PC-9 (cell line): ENCODE measurements around the gene IQCH. TPM values are rescaled to one million over a fixed set of nuclear protein-coding genes. Genes with fewer than 3 reads are reported as not detected.

ENCODE experiments used
- BruUV-seq: library from RNA; stranded (reverse); fragments of 400-500 nt; replicated peaks from 2 replicates; lab custom pipeline; 2021; lab: Mats Ljungman, UMichigan
- CTCF ChIA-PET: fragments of 300-600 bp; sonication (Branson Sonifier 250); formaldehyde crosslinking; loops from one replicate; lab custom pipeline; 2022; ENCODE audit warnings: antibody characterized with exemption; lab: Charles Lee
- POLR2A ChIA-PET: fragments of 300-600 bp; sonication (Branson Sonifier 250); formaldehyde crosslinking; loops from one replicate; lab custom pipeline; 2022; ENCODE audit warnings: antibody characterized with exemption; ENCODE audit not compliant: unreplicated experiment; lab: Charles Lee
- DNase-seq, 2 experiments: peaks; one replicate each; pipeline versions ENCODE4 v3.0.0 to v3.0.0-alpha.2; 2015 to 2022; ENCODE audit warnings: mixed read lengths in 1 of 2
- H2AFZ ChIP-seq: fragments of 200-600 bp; sonication (generic); 2 replicates; pipeline ENCODE4 v1.8.1; 2017; ENCODE audit warnings: antibody characterized with exemption
- H3F3A ChIP-seq: fragments of 200-600 bp; sonication (generic); 2 replicates; pipeline ENCODE4 v1.8.1; 2017; ENCODE audit warnings: antibody characterized with exemption, mild to moderate bottlenecking, low read depth; ENCODE audit not compliant: insufficient read depth
- H3K27ac ChIP-seq: fragments of 200-600 bp; sonication (generic); 2 replicates; pipeline ENCODE4 v1.6.1; 2016; ENCODE audit warnings: mixed run types
- H3K27me3 ChIP-seq: fragments of 200-600 bp; sonication (generic); 2 replicates; pipeline ENCODE4 v1.6.1; 2016; ENCODE audit warnings: low read depth, mixed run types; ENCODE audit not compliant: insufficient read depth
- H3K36me3 ChIP-seq: fragments of 200-600 bp; sonication (generic); 2 replicates; pipeline ENCODE4 v1.6.1; 2016; ENCODE audit warnings: low read depth, mixed run types
- H3K4me1 ChIP-seq: fragments of 200-600 bp; sonication (generic); replicated peaks from 2 replicates; pipeline ENCODE4 v1.6.1; 2016; ENCODE audit warnings: mixed run types; ENCODE audit not compliant: insufficient read depth
- H3K4me2 ChIP-seq: fragments of 200-600 bp; sonication (generic); 2 replicates; pipeline ENCODE4 v1.6.1; 2017; ENCODE audit warnings: mixed run types
- H3K4me3 ChIP-seq: fragments of 200-600 bp; sonication (generic); 2 replicates; pipeline ENCODE4 v1.6.1; 2016; ENCODE audit warnings: mixed run types
- H3K79me2 ChIP-seq: fragments of 200-600 bp; sonication (generic); 2 replicates; pipeline ENCODE4 v1.6.1; 2017; ENCODE audit warnings: low read depth, mixed run types
- H3K9me2 ChIP-seq: fragments of 200-600 bp; sonication (generic); 2 replicates; pipeline ENCODE4 v1.8.1; 2017; ENCODE audit warnings: mild to moderate bottlenecking; ENCODE audit not compliant: insufficient read depth
- H3K9me3 ChIP-seq: fragments of 200-600 bp; sonication (generic); 2 replicates; pipeline ENCODE4 v1.8.1; 2016; ENCODE audit warnings: low read depth; ENCODE audit not compliant: insufficient read depth
- H4K20me1 ChIP-seq: fragments of 200-600 bp; sonication (generic); 2 replicates; pipeline ENCODE4 v1.8.1; 2017; ENCODE audit not compliant: insufficient read depth
- EZH2 ChIP-seq: fragments of 200-600 bp; sonication (generic); IDR thresholded peaks from 2 replicates; pipeline ENCODE4 v1.8.0; 2017; ENCODE audit warnings: antibody characterized with exemption, low read depth
- intact Hi-C: fragments of 100-400 bp; cut with micrococcal nuclease; formaldehyde crosslinking; loops from one replicate; pipeline ENCODE4 v1.10.0; 2022; ENCODE audit not compliant: unreplicated experiment
- total RNA-seq: library from RNA; stranded (reverse); gene quantifications from 2 replicates; pipeline ENCODE4 v1.2.3, GENCODE V29; 2021
- TF ChIP-seq, protein P1 (sequence below): fragments of 200-600 bp; sonication (generic); conservative IDR thresholded peaks from 2 replicates; pipeline ENCODE4 v1.6.1; 2017; ENCODE audit warnings: mixed run types, antibody characterized with exemption, mild to moderate bottlenecking, moderate library complexity

The IQCH gene
- total RNA-seq, 1 experiment from 2014 or later: 7.5 TPM

- no peaks in the 10 kb centered on the region for H3K79me2 ChIP-seq
- no peak overlapping the region for H3K4me2 ChIP-seq
- POLR2A ChIA-PET: no interaction called here
- no peaks in the 10 kb centered on the region for H3K27me3 ChIP-seq
- no peaks in the 10 kb centered on the region for H4K20me1 ChIP-seq
- no peak overlapping the region for H3K4me3 ChIP-seq
- DNase-seq: no peak
- BruUV-seq: no TSS peak
- CTCF ChIA-PET: no interaction called here
- H2AFZ ChIP-seq: no peak overlapping the region
- no peaks in the 10 kb centered on the region for H3K36me3 ChIP-seq
- intact Hi-C loops: no loop called here
- H3K9me3 ChIP-seq: no peaks in the 10 kb centered on the region
- TF ChIP-seq EZH2: no peak
- TF ChIP-seq, protein P1, sequence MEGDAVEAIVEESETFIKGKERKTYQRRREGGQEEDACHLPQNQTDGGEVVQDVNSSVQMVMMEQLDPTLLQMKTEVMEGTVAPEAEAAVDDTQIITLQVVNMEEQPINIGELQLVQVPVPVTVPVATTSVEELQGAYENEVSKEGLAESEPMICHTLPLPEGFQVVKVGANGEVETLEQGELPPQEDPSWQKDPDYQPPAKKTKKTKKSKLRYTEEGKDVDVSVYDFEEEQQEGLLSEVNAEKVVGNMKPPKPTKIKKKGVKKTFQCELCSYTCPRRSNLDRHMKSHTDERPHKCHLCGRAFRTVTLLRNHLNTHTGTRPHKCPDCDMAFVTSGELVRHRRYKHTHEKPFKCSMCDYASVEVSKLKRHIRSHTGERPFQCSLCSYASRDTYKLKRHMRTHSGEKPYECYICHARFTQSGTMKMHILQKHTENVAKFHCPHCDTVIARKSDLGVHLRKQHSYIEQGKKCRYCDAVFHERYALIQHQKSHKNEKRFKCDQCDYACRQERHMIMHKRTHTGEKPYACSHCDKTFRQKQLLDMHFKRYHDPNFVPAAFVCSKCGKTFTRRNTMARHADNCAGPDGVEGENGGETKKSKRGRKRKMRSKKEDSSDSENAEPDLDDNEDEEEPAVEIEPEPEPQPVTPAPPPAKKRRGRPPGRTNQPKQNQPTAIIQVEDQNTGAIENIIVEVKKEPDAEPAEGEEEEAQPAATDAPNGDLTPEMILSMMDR: no peak
- H3F3A ChIP-seq: no peaks in the 10 kb centered on the region
- no peaks in the 10 kb centered on the region for H3K9me2 ChIP-seq
- no peak overlapping the region for H3K27ac ChIP-seq
- H3K4me1 ChIP-seq: no peaks in the 10 kb centered on the region
Measured at GRCh38 chr15:67369359-67369998, 114.9 kb downstream of the IQCH start.

DNA sequence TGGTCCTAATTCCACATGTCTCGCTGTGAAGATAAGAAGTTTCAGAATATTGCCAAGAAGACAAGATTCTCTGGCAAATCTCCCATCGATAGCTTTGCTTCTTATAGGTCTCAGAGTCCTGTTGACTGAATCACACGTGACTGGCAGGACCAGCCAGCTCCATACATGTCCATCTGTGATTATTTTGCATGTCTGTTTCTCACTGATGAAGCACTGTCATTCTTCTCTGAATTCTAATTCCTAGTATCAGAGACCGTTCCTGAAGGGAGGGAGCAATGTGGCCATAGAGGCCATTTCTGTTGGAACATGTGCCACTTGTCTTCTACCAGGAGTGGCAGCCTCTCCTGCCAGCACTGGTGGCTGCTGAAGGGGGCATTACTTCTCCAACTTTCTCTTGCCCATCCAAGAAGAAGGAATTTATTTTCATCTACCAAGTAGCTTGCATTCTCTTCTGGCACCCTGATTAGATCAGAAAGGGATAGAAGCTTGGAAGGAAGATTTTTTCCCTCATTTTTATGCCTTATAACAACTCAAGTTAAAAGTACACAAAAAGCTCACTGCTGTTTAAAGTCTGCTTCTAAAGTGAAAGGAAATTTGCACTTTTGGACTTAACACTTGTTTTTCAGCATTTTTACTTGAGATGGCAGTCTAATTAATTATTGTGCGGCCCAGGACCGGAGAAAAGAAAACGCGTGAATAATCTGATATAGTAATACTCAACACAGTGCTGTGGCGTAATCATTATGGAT, 115.8 kb downstream of the IQCH start:
- TF ChIP-seq EZH2: no peak
- TF ChIP-seq, protein P1: no peak
- H3K27ac ChIP-seq: no peak overlapping the region
- no peaks in the 10 kb centered on the region for H3K9me2 ChIP-seq
- no peaks in the 10 kb centered on the region for H3K4me1 ChIP-seq
- POLR2A ChIA-PET: no interaction called here
- no peaks in the 10 kb centered on the region for H3K36me3 ChIP-seq
- no peak overlapping the region for H2AFZ ChIP-seq
- no peaks in the 10 kb centered on the region for H4K20me1 ChIP-seq
- H3K27me3 ChIP-seq: no peaks in the 10 kb centered on the region
- CTCF ChIA-PET: no interaction called here
- H3F3A ChIP-seq: no peaks in the 10 kb centered on the region
- no peak overlapping the region for H3K4me3 ChIP-seq
- no TSS peak for BruUV-seq
- no peaks in the 10 kb centered on the region for H3K9me3 ChIP-seq
- DNase-seq: no peak
- H3K79me2 ChIP-seq: no peaks in the 10 kb centered on the region
- intact Hi-C loops: no loop called here
- H3K4me2 ChIP-seq: no peak overlapping the region

- no peaks in the 10 kb centered on the region for H3F3A ChIP-seq
- H3K9me2 ChIP-seq: no peaks in the 10 kb centered on the region
- no peaks in the 10 kb centered on the region for H4K20me1 ChIP-seq
- H3K9me3 ChIP-seq: no peaks in the 10 kb centered on the region
- H3K79me2 ChIP-seq: no peaks in the 10 kb centered on the region
- no peak for DNase-seq
- intact Hi-C loops: no loop called here
- TF ChIP-seq, protein P1: no peak
- TF ChIP-seq EZH2: no peak
- H3K4me2 ChIP-seq: no peak overlapping the region
- no peaks in the 10 kb centered on the region for H3K36me3 ChIP-seq
- ChIA-PET POLR2A (no interaction called here), CTCF (no interaction called here)
- no peak overlapping the region for H2AFZ ChIP-seq
- H3K4me1 ChIP-seq: no peaks in the 10 kb centered on the region
- no peaks in the 10 kb centered on the region for H3K27me3 ChIP-seq
- H3K27ac ChIP-seq: no peak overlapping the region
- no TSS peak for BruUV-seq
- H3K4me3 ChIP-seq: no peak overlapping the region
Measured at GRCh38 chr15:67372543-67372942, 118.0 kb downstream of the IQCH start.
